H1 (cell line): ENCODE data around the gene CSNK2A3. TPM values are rescaled to one million over a fixed set of nuclear protein-coding genes. Genes with fewer than 3 reads are reported as not detected.

ENCODE experiments used
- CTCF ChIA-PET: fragments of 300-600 bp; sonication (Branson Sonifier 250); formaldehyde crosslinking; loops from one replicate; lab custom pipeline; 2021; ENCODE audit not compliant: partially characterized antibody; lab: Charles Lee
- POLR2A ChIA-PET: fragments of 300-600 bp; sonication (Branson Sonifier 250); formaldehyde crosslinking; loops from one replicate; lab custom pipeline; 2021; ENCODE audit warnings: inconsistent platforms; ENCODE audit not compliant: partially characterized antibody; lab: Charles Lee
- DNase-seq, 2 experiments: peaks; one replicate each; pipeline versions ENCODE4 v3.0.0 to v3.0.0-alpha.2; 2010 to 2022; ENCODE audit warnings: low spot score in 2 of 2, low read depth in 1 of 2, mixed read lengths in 1 of 2
- FAIRE-seq: peaks from 2 replicates; lab custom pipeline; 2011; peaks lifted over from hg19 to GRCh38; lab: Jason Lieb, UNC
- H2AFZ ChIP-seq: 2 replicates; pipeline ENCODE4 v1.8.1; 2012; ENCODE audit warnings: low read length, inconsistent platforms
- H2AK5ac ChIP-seq: 2 replicates; pipeline ENCODE4 v1.6.1; 2013; ENCODE audit warnings: low read depth, low read length
- H2BK120ac ChIP-seq: replicated peaks from 2 replicates; pipeline ENCODE3; 2013; ENCODE audit warnings: low read depth, low read length, inconsistent platforms
- H2BK12ac ChIP-seq: 2 replicates; pipeline ENCODE4 v1.6.1; 2013; ENCODE audit warnings: low read depth, low read length
- H2BK15ac ChIP-seq: 2 replicates; pipeline ENCODE4 v1.6.1; 2013; ENCODE audit warnings: low read length
- H2BK20ac ChIP-seq: 2 replicates; pipeline ENCODE4 v1.6.1; 2013; ENCODE audit warnings: low read length
- H2BK5ac ChIP-seq: 2 replicates; pipeline ENCODE4 v1.6.1; 2013; ENCODE audit warnings: low read depth, low read length
- H3K14ac ChIP-seq: 2 replicates; pipeline ENCODE4 v1.6.1; 2013; ENCODE audit warnings: inconsistent platforms; ENCODE audit not compliant: insufficient read length
- H3K18ac ChIP-seq: 2 replicates; pipeline ENCODE4 v1.6.1; 2013; ENCODE audit warnings: low read length; ENCODE audit errors: extremely low read depth
- H3K23ac ChIP-seq: 2 replicates; pipeline ENCODE4 v1.6.1; 2013; ENCODE audit warnings: inconsistent platforms; ENCODE audit not compliant: insufficient read length
- H3K23me2 ChIP-seq: 2 replicates; pipeline ENCODE4 v1.6.1; 2013; ENCODE audit warnings: low read depth, low read length
- H3K27ac ChIP-seq: 2 replicates; pipeline ENCODE4 v1.6.1; 2011; ENCODE audit warnings: low read depth, low read length, inconsistent platforms
- H3K27me3 ChIP-seq, 4 experiments: replicated peaks in 1 of 4; 1 replicate in 1 of 4; 2 replicates in 3 of 4; pipeline versions ENCODE4 v1.6.1 to v1.8.1; 2011 to 2013; ENCODE audit warnings: low read length in 3 of 4, mild to moderate bottlenecking in 3 of 4, inconsistent platforms in 2 of 4, mixed read lengths in 2 of 4, moderate library complexity in 1 of 4; ENCODE audit not compliant: control insufficient read depth in 3 of 4, insufficient read depth in 3 of 4; ENCODE audit errors: extremely low read depth in 1 of 4
- H3K36me3 ChIP-seq, 4 experiments: 2 replicates each; pipeline versions ENCODE4 v1.6.1 to v1.8.1; 2011 to 2013; ENCODE audit warnings: mild to moderate bottlenecking in 4 of 4, low read length in 3 of 4, moderate library complexity in 2 of 4, control low read depth in 1 of 4, inconsistent platforms in 1 of 4; ENCODE audit not compliant: insufficient read depth in 4 of 4, control insufficient read depth in 2 of 4
- H3K4ac ChIP-seq: replicated peaks from 2 replicates; pipeline ENCODE3; 2013; ENCODE audit warnings: low read length, low read depth, mixed read lengths, inconsistent platforms; ENCODE audit not compliant: insufficient read length
- H3K4me1 ChIP-seq, 4 experiments: replicated peaks in 1 of 4; 1 replicate in 1 of 4; 2 replicates in 3 of 4; pipeline versions ENCODE4 v1.6.1 to v1.8.1; 2011 to 2013; ENCODE audit warnings: low read length in 3 of 4, inconsistent platforms in 2 of 4, mixed read lengths in 1 of 4; ENCODE audit not compliant: insufficient read depth in 4 of 4, control insufficient read depth in 3 of 4
- H3K4me2 ChIP-seq, 2 experiments: 2 replicates each; pipeline versions ENCODE4 v1.6.1 to v1.8.1; 2011 to 2013; ENCODE audit warnings: low read depth in 2 of 2, low read length in 2 of 2, control low read depth in 1 of 2, inconsistent platforms in 1 of 2, mild to moderate bottlenecking in 1 of 2; ENCODE audit not compliant: insufficient read depth in 1 of 2
- H3K4me3 ChIP-seq, 4 experiments: fragments of 200-600, 300-600 bp in 1 of 4; sonication (generic), shearing (Covaris generic), sonication (Bioruptor Twin) in 1 of 4; 2 replicates each; pipeline versions ENCODE4 v1.5.1 to v1.8.1; 2011 to 2016; ENCODE audit warnings: low read length in 4 of 4, low read depth in 3 of 4, control low read depth in 2 of 4, inconsistent platforms in 2 of 4, mild to moderate bottlenecking in 2 of 4, mixed read lengths in 1 of 4, moderate library complexity in 1 of 4; ENCODE audit not compliant: insufficient read depth in 2 of 4; ENCODE audit errors: extremely low read depth in 1 of 4
- H3K56ac ChIP-seq: replicated peaks from 2 replicates; pipeline ENCODE3; 2013; ENCODE audit warnings: low read depth, mild to moderate bottlenecking, mixed read lengths, low read length, inconsistent platforms; ENCODE audit not compliant: insufficient read length
- H3K79me1 ChIP-seq: 2 replicates; pipeline ENCODE4 v1.6.1; 2013; ENCODE audit warnings: low read depth, low read length, control low read depth
- H3K79me2 ChIP-seq, 2 experiments: 2 replicates each; pipeline versions ENCODE4 v1.6.1 to v1.8.1; 2012 to 2013; ENCODE audit warnings: low read length in 2 of 2, mild to moderate bottlenecking in 2 of 2, inconsistent platforms in 1 of 2; ENCODE audit not compliant: insufficient read depth in 2 of 2, control insufficient read depth in 1 of 2
- H3K9ac ChIP-seq, 4 experiments: replicated peaks in 1 of 4; 1 replicate in 1 of 4; 2 replicates in 3 of 4; pipeline versions ENCODE4 v1.6.1 to v1.8.1; 2011 to 2013; ENCODE audit warnings: low read depth in 3 of 4, low read length in 3 of 4, control low read depth in 2 of 4, mild to moderate bottlenecking in 2 of 4, moderate library complexity in 2 of 4, inconsistent platforms in 1 of 4; ENCODE audit errors: extremely low read depth in 1 of 4
- H3K9me3 ChIP-seq, 2 experiments: 2 replicates each; pipeline versions ENCODE4 v1.6.1 to v1.8.1; 2012 to 2013; ENCODE audit warnings: mild to moderate bottlenecking in 2 of 2, moderate library complexity in 2 of 2, control low read depth in 1 of 2, inconsistent platforms in 1 of 2, low read depth in 1 of 2, low read length in 1 of 2, mixed read lengths in 1 of 2; ENCODE audit not compliant: insufficient read depth in 2 of 2
- H4K20me1 ChIP-seq, 2 experiments: replicated peaks in 1 of 2; 2 replicates each; pipeline versions ENCODE3 to v1.8.1; 2011 to 2013; ENCODE audit warnings: inconsistent platforms in 2 of 2, low read length in 2 of 2, mild to moderate bottlenecking in 1 of 2; ENCODE audit not compliant: insufficient read depth in 2 of 2, control insufficient read depth in 1 of 2
- H4K5ac ChIP-seq: 2 replicates; pipeline ENCODE4 v1.6.1; 2013; ENCODE audit warnings: low read length, low read depth, mixed read lengths, inconsistent platforms; ENCODE audit not compliant: insufficient read length
- H4K8ac ChIP-seq: 2 replicates; pipeline ENCODE4 v1.8.0; 2013; ENCODE audit warnings: mild to moderate bottlenecking, moderate library complexity, low read length, inconsistent platforms; ENCODE audit not compliant: insufficient read depth; ENCODE audit errors: extremely low read depth
- H4K91ac ChIP-seq: replicated peaks from 2 replicates; pipeline ENCODE3; 2013; ENCODE audit warnings: low read length, mixed read lengths, inconsistent platforms; ENCODE audit not compliant: insufficient read length
- BCL11A ChIP-seq, 2 experiments: IDR thresholded peaks; one replicate each; pipeline ENCODE4 v1.6.1; 2011; ENCODE audit warnings: low read depth in 2 of 2, low read length in 2 of 2, mild to moderate bottlenecking in 2 of 2
- CBX5 ChIP-seq: fragments of 300-800, 300-1000 bp; sonication (generic); IDR thresholded peaks from 2 replicates; pipeline ENCODE4 v1.7.1; 2016; ENCODE audit warnings: antibody characterized with exemption, low read length, low read depth
- CHD2 ChIP-seq: IDR thresholded peaks from 2 replicates; pipeline ENCODE4 v1.6.1; 2012; ENCODE audit warnings: low read length, improper control_type of control experiment
- EGR1 ChIP-seq: IDR thresholded peaks from 2 replicates; pipeline ENCODE4 v1.6.1; 2011; ENCODE audit warnings: low read depth, low read length, borderline replicate concordance
- GTF2F1 ChIP-seq: IDR thresholded peaks from 2 replicates; pipeline ENCODE4 v1.6.1; 2012; ENCODE audit warnings: low read depth, low read length, improper control_type of control experiment, borderline replicate concordance
- HDAC2 ChIP-seq, 2 experiments: fragments of 300-600 bp in 1 of 2; sonication (generic) in 1 of 2; IDR thresholded peaks; 2 replicates each; pipeline ENCODE4 v1.6.1; 2011 to 2012; ENCODE audit warnings: low read depth in 2 of 2, low read length in 2 of 2, mild to moderate bottlenecking in 2 of 2, moderate library complexity in 2 of 2, borderline replicate concordance in 1 of 2, inconsistent platforms in 1 of 2
- NANOG ChIP-seq: IDR thresholded peaks from 2 replicates; pipeline ENCODE4 v1.6.1; 2011; ENCODE audit warnings: low read length, low read depth, mild to moderate bottlenecking, inconsistent platforms; ENCODE audit not compliant: insufficient read depth, poor library complexity, severe bottlenecking
- RBBP5 ChIP-seq: IDR thresholded peaks from 2 replicates; pipeline ENCODE4 v1.7.1; 2012; ENCODE audit warnings: low read depth, mild to moderate bottlenecking, inconsistent platforms, low read length, moderate library complexity, borderline replicate concordance
- RFX5 ChIP-seq: IDR thresholded peaks from 2 replicates; pipeline ENCODE4 v1.6.1; 2011; ENCODE audit warnings: low read depth, low read length, improper control_type of control experiment, borderline replicate concordance
- SAP30 ChIP-seq: fragments of 300-600 bp; sonication (generic); IDR thresholded peaks from 2 replicates; pipeline ENCODE4 v1.7.1; 2012; ENCODE audit warnings: low read length, moderate library complexity, mild to moderate bottlenecking, inconsistent platforms; ENCODE audit not compliant: insufficient read depth, insufficient replicate concordance
- SIX5 ChIP-seq: IDR thresholded peaks from 2 replicates; pipeline ENCODE4 v1.6.1; 2011; ENCODE audit warnings: mild to moderate bottlenecking, low read depth, low read length
- SP1 ChIP-seq: IDR thresholded peaks from 2 replicates; pipeline ENCODE4 v1.6.1; 2011; ENCODE audit warnings: low read depth, low read length
- YY1 ChIP-seq: IDR thresholded peaks from 2 replicates; pipeline ENCODE4 v1.6.1; 2011; ENCODE audit warnings: low read depth, mild to moderate bottlenecking, low read length
- ZNF274 ChIP-seq: IDR thresholded peaks from 2 replicates; pipeline ENCODE4 v1.7.0; 2012; ENCODE audit warnings: low read length, borderline replicate concordance; ENCODE audit errors: extremely low read depth
- WGBS, 2 experiments: shearing (Covaris generic) in 1 of 2; methylation state at CpG; one replicate each; pipeline versions ENCODE4 v1.1.6 to v1.1.7; 2013 to 2015; ENCODE audit warnings: low lambda C conversion rate in 2 of 2, mixed read lengths in 2 of 2, inconsistent platforms in 1 of 2, low coverage in 1 of 2, missing lambda C conversion rate in 1 of 2; ENCODE audit not compliant: insufficient replicate concordance in 2 of 2, insufficient coverage in 1 of 2, insufficient read length in 1 of 2; ENCODE audit errors: extremely low coverage in 1 of 2, missing lambda C conversion rate in 1 of 2; 5-methylcytosine and 5-hydroxymethylcytosine counted together
- polyA plus RNA-seq, 7 experiments: library from polyadenylated mRNA; depleted of rRNA in 3 of 7; stranded (reverse) in 5 of 7; unstranded in 2 of 7; fragments of >200 nt in 5 of 7; fragments of 200-250 nt in 2 of 7; gene quantifications; 1 replicate in 5 of 7; 2 replicates in 1 of 7; 4 replicates in 1 of 7; pipeline versions ENCODE4 v1.2.1 to v1.2.3, GENCODE V29; 2011 to 2013; ENCODE audit warnings: missing spikeins in 2 of 7, mixed read lengths in 2 of 7
- total RNA-seq: library from RNA; stranded (reverse); fragmentation: NEBNext Ultra II Directional; extraction: Animal tissue kit (Norgen Biotek cat#: 25700); gene quantifications from 2 replicates; pipeline ENCODE4 v1.2.1, GENCODE V29; 2021

Gene CSNK2A3
- total and polyA plus RNA-seq, 2 of the 8 experiments (the other 6 are each of a cell fraction or from before 2014, with no cell fraction given) = 0.69 to 1.0 TPM

GRCh38 chr11:11380340-11380739 lies 27.3 kb upstream of the CSNK2A3 start:
- Histone ChIP-seq H3K4me2 (no peak overlapping the region), H4K20me1 (peaks cover 0 to 3% of the 10 kb centered on the region in 2 experiments), H3K79me2 (no peaks in the 10 kb centered on the region), H3K4me1 (no peaks in the 10 kb centered on the region), H2AFZ (no peak overlapping the region), H3K23me2 (no peaks in the 10 kb centered on the region), H4K91ac (no peak overlapping the region), H3K23ac (no peak overlapping the region), H3K79me1 (no peaks in the 10 kb centered on the region), H2BK120ac (no peak overlapping the region), H3K9ac (no peak overlapping the region), H3K27ac (no peak overlapping the region), H2AK5ac (no peak overlapping the region), H2BK15ac (no peak overlapping the region), H2BK20ac (no peak overlapping the region), H4K5ac (no peak overlapping the region), H3K27me3 (no peaks in the 10 kb centered on the region), H3K9me3 (no peaks in the 10 kb centered on the region), H2BK5ac (no peak overlapping the region), H3K14ac (no peak overlapping the region), H3K4ac (no peak overlapping the region), H3K56ac (no peak overlapping the region), H3K18ac (no peak overlapping the region), H3K4me3 (no peak overlapping the region), H4K8ac (no peak overlapping the region), H3K36me3 (no peaks in the 10 kb centered on the region), H2BK12ac (no peak overlapping the region)
- ChIA-PET POLR2A (no interaction called here), CTCF (interaction anchor here (0.6 to 2.0 kb wide), 2 partner anchors 10 to 407 kb away, joined by 3 to 6 read pairs; no protein-coding TSS in a partner anchor)
- WGBS, 2 experiments = 98% methylated on average over 2 of the region's 2 CpGs; no CpG with 5 or more reads in 1 of the 2 experiments
- FAIRE-seq = no peak
- DNase-seq = no peak
- TF ChIP-seq HDAC2 (IDR thresholded peaks at IDR 0.05; ENCODE audit: borderline replicate concordance in 1 of 2, low read depth in 2 of 2, low read length in 2 of 2) (no peak), SIX5 (no peak), CHD2 (no peak), YY1 (no peak), RFX5 (no peak), SAP30 (no peak), SP1 (no peak), ZNF274 (no peak), GTF2F1 (no peak), EGR1 (no peak), BCL11A (IDR thresholded peaks at IDR 0.05; ENCODE audit: low read depth in 2 of 2, low read length in 2 of 2) (no peak), RBBP5 (no peak), NANOG (no peak), CBX5 (no peak)
